Measurements from ENCODE around the gene EZR. TPM values are rescaled to one million over a fixed set of nuclear protein-coding genes. Genes with fewer than 3 reads are reported as not detected.

EZR gene
- total and polyA plus RNA-seq, 9 of the 15 experiments (the other 6 are each of a cell fraction or from before 2014, with no cell fraction given): 36.5 to 162 (median 104) TPM

- Histone ChIP-seq H3K36me3 (ENCODE audit: control insufficient read depth, insufficient read depth, low read length) (peaks cover 94% of the 10 kb centered on the region), H3K27me3 (ENCODE audit: control insufficient read depth in 2 of 2, insufficient read depth in 2 of 2, low read length in 2 of 2) (no peaks in the 10 kb centered on the region), H3K4me1 (replicated peaks in 1 of 2; ENCODE audit: control insufficient read depth in 2 of 2, insufficient read depth in 2 of 2, low read length in 2 of 2) (no peaks in the 10 kb centered on the region), H3K9me1 (ENCODE audit: control insufficient read depth, insufficient read depth, low read length) (no peaks in the 10 kb centered on the region), H3K9ac (ENCODE audit: insufficient read depth in 1 of 2, low read depth in 2 of 2, low read length in 2 of 2) (no peak overlapping the region), H3K79me2 (ENCODE audit: control insufficient read depth, insufficient read depth, low read length) (no peaks in the 10 kb centered on the region), H3K4me3 (no peak overlapping the region), H3K27ac (ENCODE audit: extremely low read depth, low read depth, low read length) (no peak overlapping the region), H2AFZ (ENCODE audit: low read depth, low read length) (no peak overlapping the region), H3K9me3 (replicated peaks; ENCODE audit: control insufficient read depth, insufficient read depth, low read depth, low read length) (no peaks in the 10 kb centered on the region), H4K20me1 (replicated peaks; ENCODE audit: control insufficient read depth, insufficient read depth, low read length) (peaks cover 3% of the 10 kb centered on the region), H3K4me2 (ENCODE audit: insufficient read depth, low read length) (no peak overlapping the region)
- DNase-seq (ENCODE audit: extremely low read depth in 1 of 4, low spot score in 3 of 4): no peak
- BruUV-seq (replicated peaks): no TSS peak
- in situ Hi-C loops (cut with MboI) (no loop called here), intact Hi-C loops (cut with micrococcal nuclease) (no loop called here)
- TF ChIP-seq SMARCB1 (IDR thresholded peaks at IDR 0.05; ENCODE audit: insufficient read length, low read depth): no peak
- no peak for TF ChIP-seq MTF1 (CRISPR knock-in tag; IDR thresholded peaks at IDR 0.05; ENCODE audit: borderline replicate concordance)
- TF ChIP-seq CBFB (CRISPR knock-in tag; IDR thresholded peaks at IDR 0.05): no peak
- no peak for TF ChIP-seq ZNF143 (CRISPR knock-in tag; IDR thresholded peaks at IDR 0.05)
- TF ChIP-seq HMGXB4 (CRISPR knock-in tag; IDR thresholded peaks at IDR 0.05): no peak
- no peak for TF ChIP-seq TFAM (CRISPR knock-in tag; conservative IDR thresholded peaks at IDR 0.05)
- no peak for TF ChIP-seq THRAP3 (IDR thresholded peaks at IDR 0.05; ENCODE audit: borderline replicate concordance)
- POLR2A ChIA-PET: interaction anchor here (0.7 to 1.3 kb wide), 2 partner anchors 9 to 10 kb away, joined by 3 read pairs; no protein-coding TSS in a partner anchor
- CTCF ChIA-PET (ENCODE audit: low intra/inter-chr PET ratio): no interaction called here
- ATAC-seq: no peak
- no peak for FAIRE-seq
- WGBS (ENCODE audit: insufficient coverage, low coverage, missing lambda C conversion rate): 94% methylated on average over 16 of the region's 17 CpGs
Measured at GRCh38 chr6:158774717-158775449, 44.3 kb downstream of the EZR start.
